DND-41 (cell line): Measurements from ENCODE around the gene F3.

Source experiments
- ATAC-seq: fragments of 200-7000 bp; cut with Tn5 transposase; 3 replicates; pipeline ENCODE4 v1.9.1; 2021; ENCODE audit warnings: low read depth; ENCODE audit not compliant: insufficient read depth
- DNase-seq: peaks from one replicate; pipeline ENCODE4 v3.0.0-alpha.2; 2020
- H2AFZ ChIP-seq: 2 replicates; pipeline ENCODE4 v1.6.0; 2012; ENCODE audit warnings: low read depth, low read length
- H3K27ac ChIP-seq: 2 replicates; pipeline ENCODE4 v1.5.1; 2012; ENCODE audit warnings: low read length, inconsistent platforms
- H3K27me3 ChIP-seq: fragments of 200-600 bp; sonication (generic); 2 replicates; pipeline ENCODE4 v1.6.0; 2012; ENCODE audit warnings: low read length, mild to moderate bottlenecking, inconsistent platforms; ENCODE audit not compliant: insufficient read depth, poor library complexity
- H3K36me3 ChIP-seq: 2 replicates; pipeline ENCODE4 v1.5.1; 2012; ENCODE audit warnings: low read length, inconsistent platforms; ENCODE audit not compliant: insufficient read depth
- H3K4me1 ChIP-seq: 2 replicates; pipeline ENCODE4 v1.5.1; 2012; ENCODE audit warnings: mild to moderate bottlenecking, low read length; ENCODE audit not compliant: insufficient read depth
- H3K4me2 ChIP-seq: 2 replicates; pipeline ENCODE4 v1.6.0; 2012; ENCODE audit warnings: mild to moderate bottlenecking, moderate library complexity, low read length, inconsistent platforms; ENCODE audit not compliant: insufficient read depth
- H3K4me3 ChIP-seq, 2 experiments: fragments of 200-600 bp in 1 of 2; shearing (Covaris generic) in 1 of 2; 2 replicates each; pipeline ENCODE4 v1.5.1; 2012 to 2016; ENCODE audit warnings: inconsistent platforms in 2 of 2, low read length in 2 of 2, mild to moderate bottlenecking in 2 of 2, low read depth in 1 of 2, moderate library complexity in 1 of 2
- H3K79me2 ChIP-seq: 2 replicates; pipeline ENCODE4 v1.6.0; 2012; ENCODE audit warnings: low read length, inconsistent platforms; ENCODE audit not compliant: insufficient read depth
- H3K9ac ChIP-seq: 2 replicates; pipeline ENCODE4 v1.6.0; 2012; ENCODE audit warnings: low read depth, mild to moderate bottlenecking, inconsistent platforms, low read length, moderate library complexity
- H3K9me3 ChIP-seq: 2 replicates; pipeline ENCODE4 v1.5.1; 2012; ENCODE audit warnings: low read length, moderate library complexity, mild to moderate bottlenecking, inconsistent platforms; ENCODE audit not compliant: insufficient read depth, severe bottlenecking
- H4K20me1 ChIP-seq: 2 replicates; pipeline ENCODE4 v1.6.0; 2012; ENCODE audit warnings: low read length; ENCODE audit not compliant: insufficient read depth
- CTCF ChIP-seq: IDR thresholded peaks from 2 replicates; pipeline ENCODE4 v1.5.1; 2012; ENCODE audit warnings: borderline replicate concordance, low read length, moderate library complexity, mild to moderate bottlenecking; ENCODE audit not compliant: poor library complexity, severe bottlenecking; ENCODE audit errors: extremely low read depth
- EZH2 ChIP-seq: IDR thresholded peaks from 3 replicates; pipeline ENCODE4 v1.6.1; 2012; ENCODE audit warnings: borderline replicate concordance, low read depth, mild to moderate bottlenecking, moderate library complexity, low read length, inconsistent platforms; ENCODE audit not compliant: severe bottlenecking

The F3 gene

GRCh38 chr1:94526152-94526980, 15.2 kb downstream of the F3 start:
- Histone ChIP-seq H3K9ac (no peak overlapping the region), H3K4me3 (no peak overlapping the region), H2AFZ (no peak overlapping the region), H4K20me1 (no peaks in the 10 kb centered on the region), H3K36me3 (0 out of 2 replicates have a peak, but pooled peaks cover 3% of the 10 kb centered on the region), H3K79me2 (no peaks in the 10 kb centered on the region), H3K9me3 (no peaks in the 10 kb centered on the region), H3K27me3 (no peaks in the 10 kb centered on the region), H3K27ac (no peak overlapping the region), H3K4me2 (no peak overlapping the region), H3K4me1 (no peaks in the 10 kb centered on the region)
- DNase-seq (no peak), ATAC-seq (no peak)
- no peak for TF ChIP-seq CTCF
- TF ChIP-seq EZH2, result no peak

- Histone ChIP-seq H3K9me3 (no peaks in the 10 kb centered on the region), H3K9ac (no peak overlapping the region), H3K79me2 (no peaks in the 10 kb centered on the region), H3K4me3 (no peak overlapping the region), H2AFZ (no peak overlapping the region), H3K4me1 (no peaks in the 10 kb centered on the region), H3K27me3 (no peaks in the 10 kb centered on the region), H3K27ac (no peak overlapping the region), H3K4me2 (no peak overlapping the region), H3K36me3 (no peaks in the 10 kb centered on the region), H4K20me1 (no peaks in the 10 kb centered on the region)
- ATAC-seq (no peak), DNase-seq (no peak)
- no peak for TF ChIP-seq EZH2
- TF ChIP-seq CTCF, result no peak
Observed at GRCh38 chr1:94524531-94524930, 17.0 kb downstream of the F3 start.

- Histone ChIP-seq H2AFZ (no peak overlapping the region), H4K20me1 (no peaks in the 10 kb centered on the region), H3K36me3 (peaks cover 14% of the 10 kb centered on the region; the same call in 1 of the 2 replicates), H3K4me1 (no peaks in the 10 kb centered on the region), H3K79me2 (no peaks in the 10 kb centered on the region), H3K27ac (no peak overlapping the region), H3K9me3 (no peaks in the 10 kb centered on the region), H3K4me3 (no peak overlapping the region), H3K9ac (no peak overlapping the region), H3K4me2 (no peak overlapping the region), H3K27me3 (no peaks in the 10 kb centered on the region)
- DNase-seq (peak; percentile 33), ATAC-seq (peak; percentile 69)
- TF ChIP-seq EZH2 (no peak), CTCF (peak; percentile 64)
Observed at GRCh38 chr1:94522304-94522703, 19.3 kb downstream of the F3 start.
